A673 (cell line): ENCODE results near the gene MSI2. TPM values are rescaled to one million over a fixed set of nuclear protein-coding genes. Genes with fewer than 3 reads are reported as not detected.

Source experiments
- BruUV-seq: library from RNA; stranded (reverse); fragments of 400-500 nt; replicated peaks from 2 replicates; lab custom pipeline; 2021; lab: Mats Ljungman, UMichigan
- CTCF ChIA-PET: fragments of 300-600 bp; sonication (Branson Sonifier 250); formaldehyde crosslinking; loops from one replicate; lab custom pipeline; 2022; ENCODE audit warnings: antibody characterized with exemption; lab: Charles Lee
- POLR2A ChIA-PET: fragments of 300-600 bp; sonication (Branson Sonifier 250); formaldehyde crosslinking; loops from one replicate; lab custom pipeline; 2022; ENCODE audit warnings: antibody characterized with exemption; ENCODE audit not compliant: low non-redundant PET; lab: Charles Lee
- DNase-seq: peaks from one replicate; pipeline ENCODE4 v3.0.0-alpha.2; 2015; ENCODE audit warnings: low spot score
- H3K27ac ChIP-seq: fragments of 200-600 bp; sonication (generic); 2 replicates; pipeline ENCODE4 v1.5.1; 2016; ENCODE audit warnings: mixed run types, low read depth, mild to moderate bottlenecking, mixed read lengths, antibody characterized with exemption, low read length; ENCODE audit not compliant: poor library complexity, severe bottlenecking
- H3K27me3 ChIP-seq: fragments of 200-600 bp; sonication (generic); replicated peaks from 2 replicates; pipeline ENCODE4 v1.6.1; 2017; ENCODE audit warnings: mixed run types, low read depth, mild to moderate bottlenecking, mixed read lengths, antibody characterized with exemption, low read length; ENCODE audit not compliant: insufficient read depth, poor library complexity
- H3K36me3 ChIP-seq: fragments of 200-600 bp; sonication (generic); 2 replicates; pipeline ENCODE4 v1.6.1; 2016; ENCODE audit warnings: mixed run types, mild to moderate bottlenecking, mixed read lengths, antibody characterized with exemption, low read length; ENCODE audit not compliant: insufficient read depth, poor library complexity, severe bottlenecking
- H3K4me1 ChIP-seq: fragments of 200-600 bp; sonication (generic); 2 replicates; pipeline ENCODE4 v1.6.1; 2017; ENCODE audit warnings: mixed run types, mild to moderate bottlenecking, mixed read lengths, antibody characterized with exemption, low read length; ENCODE audit not compliant: insufficient read depth, poor library complexity, severe bottlenecking
- H3K4me3 ChIP-seq: fragments of 200-600 bp; sonication (generic); 2 replicates; pipeline ENCODE4 v1.5.1; 2016; ENCODE audit warnings: low read depth, mixed run types, mild to moderate bottlenecking, mixed read lengths, low read length; ENCODE audit not compliant: poor library complexity, severe bottlenecking
- H3K9me3 ChIP-seq: fragments of 200-600 bp; sonication (generic); 2 replicates; pipeline ENCODE4 v1.6.1; 2016; ENCODE audit warnings: mixed run types, low read depth, mild to moderate bottlenecking, mixed read lengths, antibody characterized with exemption, low read length; ENCODE audit not compliant: poor library complexity, severe bottlenecking
- CTCF ChIP-seq: fragments of 300-800, 200-600 bp; sonication (generic); conservative IDR thresholded peaks from 2 replicates; pipeline ENCODE4 v1.5.1; 2017; ENCODE audit warnings: low read depth, mild to moderate bottlenecking, antibody characterized with exemption, low read length, moderate library complexity, mixed read lengths
- EZH2 ChIP-seq: fragments of 200-600 bp; sonication (generic); IDR thresholded peaks from 2 replicates; pipeline ENCODE4 v1.6.1; 2017; ENCODE audit warnings: borderline replicate concordance, low read depth, mild to moderate bottlenecking, mixed read lengths, antibody characterized with exemption, low read length; ENCODE audit not compliant: poor library complexity, severe bottlenecking
- intact Hi-C: fragments of 100-400 bp; cut with micrococcal nuclease; formaldehyde crosslinking; loops from one replicate; pipeline ENCODE4 v1.10.0; 2022; ENCODE audit not compliant: unreplicated experiment
- total RNA-seq: library from RNA; stranded (reverse); gene quantifications from 2 replicates; pipeline ENCODE4 v1.2.3, GENCODE V29; 2021

MSI2 gene
- total RNA-seq, 1 experiment from 2014 or later, result 108 TPM

- intact Hi-C loops, result no loop called here
- CTCF ChIA-PET, result interaction anchor here (1.0 kb wide), 1 partner anchor 315 kb away, joined by 3 read pairs; no protein-coding TSS in a partner anchor
- BruUV-seq, result no TSS peak
- POLR2A ChIA-PET, result no interaction called here
- H3K4me1 ChIP-seq, result peaks cover 61% of the 10 kb centered on the region
- H3K27ac ChIP-seq, result no peak overlapping the region
- DNase-seq, result no peak
- TF ChIP-seq EZH2 (no peak), CTCF (no peak)
- no peaks in the 10 kb centered on the region for H3K9me3 ChIP-seq
- no peaks in the 10 kb centered on the region for H3K36me3 ChIP-seq
- H3K27me3 ChIP-seq, result no peaks in the 10 kb centered on the region
- H3K4me3 ChIP-seq, result no peak overlapping the region
These were observed 301.1 kb downstream of the MSI2 start for GRCh38 chr17:57557416-57557815.

GRCh38 chr17:57557834-57558681, 301.7 kb downstream of the MSI2 start:
- intact Hi-C loops, result no loop called here
- peak; percentile 82 for DNase-seq
- POLR2A ChIA-PET, result no interaction called here

GRCh38 chr17:57559226-57559625, 302.9 kb downstream of the MSI2 start:
- no peak overlapping the region for H3K4me3 ChIP-seq
- BruUV-seq, result no TSS peak
- H3K27me3 ChIP-seq, result no peaks in the 10 kb centered on the region
- CTCF ChIA-PET, result no interaction called here
- intact Hi-C loops, result no loop called here
- H3K9me3 ChIP-seq, result no peaks in the 10 kb centered on the region
- peaks cover 43% of the 10 kb centered on the region for H3K4me1 ChIP-seq
- H3K27ac ChIP-seq, result no peak overlapping the region
- POLR2A ChIA-PET, result no interaction called here
- DNase-seq, result no peak
- no peaks in the 10 kb centered on the region for H3K36me3 ChIP-seq
- no peak for TF ChIP-seq EZH2

More at GRCh38 chr17:57557834-57558681, 301.7 kb downstream of the MSI2 start:
- TF ChIP-seq CTCF (no peak), EZH2 (no peak)
- CTCF ChIA-PET, result interaction anchor here (0.6 to 1.0 kb wide), 2 partner anchors 297 to 315 kb away, joined by 3 to 5 read pairs; no protein-coding TSS in a partner anchor
- H3K36me3 ChIP-seq, result no peaks in the 10 kb centered on the region
- no TSS peak for BruUV-seq
- H3K27ac ChIP-seq, result no peak overlapping the region
- peaks cover 55% of the 10 kb centered on the region for H3K4me1 ChIP-seq
- H3K9me3 ChIP-seq, result no peaks in the 10 kb centered on the region
- no peak overlapping the region for H3K4me3 ChIP-seq
- H3K27me3 ChIP-seq, result no peaks in the 10 kb centered on the region
